H9 (cell line): Measurements from ENCODE around the gene RAB22A. TPM values are rescaled to one million over a fixed set of nuclear protein-coding genes. Genes with fewer than 3 reads are reported as not detected.

Experiments used
- DNase-seq: peaks from one replicate; pipeline ENCODE4 v3.0.0-alpha.2; 2017
- H2AFZ ChIP-seq: one replicate; pipeline ENCODE4 v1.6.1; 2013; ENCODE audit warnings: mild to moderate bottlenecking, low read length, control low read depth, moderate library complexity
- H2AK5ac ChIP-seq: 2 replicates; pipeline ENCODE4 v1.6.1; 2013; ENCODE audit warnings: low read length, control low read depth, mixed read lengths; ENCODE audit not compliant: insufficient read length
- H2BK120ac ChIP-seq: one replicate; pipeline ENCODE4 v1.6.1; 2013; ENCODE audit warnings: low read depth, mild to moderate bottlenecking, low read length, control low read depth, inconsistent platforms; ENCODE audit not compliant: poor library complexity, severe bottlenecking
- H2BK12ac ChIP-seq: 2 replicates; pipeline ENCODE4 v1.6.1; 2013; ENCODE audit warnings: low read length, control low read depth, mixed read lengths, low read depth; ENCODE audit not compliant: insufficient read length
- H2BK15ac ChIP-seq: 2 replicates; pipeline ENCODE4 v1.6.1; 2013; ENCODE audit warnings: low read depth, low read length, control low read depth
- H2BK20ac ChIP-seq: one replicate; pipeline ENCODE4 v1.6.1; 2013; ENCODE audit warnings: low read depth, mild to moderate bottlenecking, low read length, control low read depth, inconsistent platforms; ENCODE audit not compliant: poor library complexity, severe bottlenecking
- H2BK5ac ChIP-seq: 2 replicates; pipeline ENCODE4 v1.6.1; 2013; ENCODE audit warnings: low read length, control low read depth, mixed read lengths; ENCODE audit not compliant: insufficient read length
- H3K14ac ChIP-seq: 2 replicates; pipeline ENCODE4 v1.6.1; 2013; ENCODE audit warnings: low read length, control low read depth; ENCODE audit not compliant: insufficient read depth
- H3K18ac ChIP-seq: 2 replicates; pipeline ENCODE4 v1.6.1; 2013; ENCODE audit warnings: low read depth, mild to moderate bottlenecking, mixed read lengths, low read length, control low read depth; ENCODE audit not compliant: insufficient read length
- H3K23ac ChIP-seq: 2 replicates; pipeline ENCODE4 v1.6.1; 2013; ENCODE audit warnings: low read length, control low read depth, mixed read lengths, low read depth; ENCODE audit not compliant: insufficient read length
- H3K23me2 ChIP-seq: 2 replicates; pipeline ENCODE4 v1.6.1; 2013; ENCODE audit warnings: low read depth, mild to moderate bottlenecking, mixed read lengths, low read length, control low read depth; ENCODE audit not compliant: insufficient read length, poor library complexity, severe bottlenecking
- H3K27ac ChIP-seq: 2 replicates; pipeline ENCODE4 v1.5.1; 2013; ENCODE audit warnings: low read length, control low read depth, mixed read lengths, low read depth; ENCODE audit not compliant: insufficient read length
- H3K27me3 ChIP-seq: 2 replicates; pipeline ENCODE4 v1.6.1; 2013; ENCODE audit warnings: low read length, control low read depth, inconsistent platforms; ENCODE audit not compliant: insufficient read depth
- H3K4ac ChIP-seq: 2 replicates; pipeline ENCODE4 v1.6.1; 2013; ENCODE audit warnings: low read depth, mild to moderate bottlenecking, control low read depth, inconsistent platforms, low read length, moderate library complexity
- H3K4me1 ChIP-seq: 2 replicates; pipeline ENCODE4 v1.6.1; 2013; ENCODE audit warnings: low read length, control low read depth, inconsistent platforms; ENCODE audit not compliant: insufficient read depth
- H3K4me2 ChIP-seq: 2 replicates; pipeline ENCODE4 v1.6.1; 2013; ENCODE audit warnings: low read length, control low read depth, mixed read lengths; ENCODE audit not compliant: insufficient read length, insufficient read depth
- H3K56ac ChIP-seq: 2 replicates; pipeline ENCODE4 v1.6.1; 2013; ENCODE audit warnings: low read depth, mild to moderate bottlenecking, mixed read lengths, low read length, control low read depth; ENCODE audit not compliant: insufficient read length
- H3K79me1 ChIP-seq: 2 replicates; pipeline ENCODE4 v1.6.1; 2013; ENCODE audit warnings: low read depth, mild to moderate bottlenecking, moderate library complexity, low read length, control low read depth, inconsistent platforms; ENCODE audit not compliant: insufficient read depth, poor library complexity, severe bottlenecking
- H3K79me2 ChIP-seq: 2 replicates; pipeline ENCODE4 v1.6.1; 2013; ENCODE audit warnings: low read length, control low read depth, inconsistent platforms; ENCODE audit not compliant: insufficient read depth
- H3K9ac ChIP-seq: 2 replicates; pipeline ENCODE4 v1.6.1; 2013; ENCODE audit warnings: low read length, control low read depth, mixed read lengths; ENCODE audit not compliant: insufficient read length; ENCODE audit errors: extremely low read depth
- H3K9me3 ChIP-seq: one replicate; pipeline ENCODE4 v1.6.1; 2013; ENCODE audit warnings: low read depth, low read length, inconsistent platforms; ENCODE audit not compliant: control insufficient read depth
- H3T11ph ChIP-seq: one replicate; pipeline ENCODE4 v1.6.1; 2013; ENCODE audit warnings: mild to moderate bottlenecking, low read length, control low read depth, inconsistent platforms
- H4K20me1 ChIP-seq: one replicate; pipeline ENCODE4 v1.6.1; 2013; ENCODE audit not compliant: control insufficient read depth, insufficient read length, insufficient read depth
- H4K5ac ChIP-seq: 2 replicates; pipeline ENCODE4 v1.6.1; 2013; ENCODE audit warnings: low read depth, mild to moderate bottlenecking, mixed read lengths, low read length, control low read depth; ENCODE audit not compliant: insufficient read length
- H4K8ac ChIP-seq: replicated peaks from 2 replicates; pipeline ENCODE4 v1.6.1; 2013; ENCODE audit warnings: low read length, control low read depth, mixed read lengths, low read depth; ENCODE audit not compliant: insufficient read length
- H4K91ac ChIP-seq: 2 replicates; pipeline ENCODE4 v1.6.1; 2013; ENCODE audit warnings: low read depth, mild to moderate bottlenecking, moderate library complexity, mixed read lengths, low read length, control low read depth; ENCODE audit not compliant: insufficient read length
- H3K27ac Mint-ChIP-seq, 3 experiments: 2 replicates in 2 of 3; 3 replicates in 1 of 3; pipeline ENCODE4 v1.8.0; 2020 to 2021; ENCODE audit warnings: mixed read lengths in 3 of 3, mild to moderate bottlenecking in 1 of 3, moderate library complexity in 1 of 3
- H3K27me3 Mint-ChIP-seq: 2 replicates; pipeline ENCODE4 v1.8.0; 2021; ENCODE audit warnings: low read depth, mild to moderate bottlenecking, moderate library complexity, mixed read lengths
- H3K36me3 Mint-ChIP-seq, 3 experiments: 2 replicates in 2 of 3; 3 replicates in 1 of 3; pipeline ENCODE4 v1.8.0; 2020 to 2021; ENCODE audit warnings: low read depth in 3 of 3, mixed read lengths in 3 of 3; ENCODE audit not compliant: insufficient read depth in 1 of 3
- H3K4me1 Mint-ChIP-seq, 2 experiments: 2 replicates each; pipeline ENCODE4 v1.8.0; 2020; ENCODE audit warnings: mixed read lengths in 2 of 2
- H3K4me3 Mint-ChIP-seq, 2 experiments: 2 replicates in 1 of 2; 3 replicates in 1 of 2; pipeline ENCODE4 v1.8.0; 2020 to 2021; ENCODE audit warnings: mild to moderate bottlenecking in 2 of 2, mixed read lengths in 2 of 2, moderate library complexity in 1 of 2
- H3K9me3 Mint-ChIP-seq, 2 experiments: 2 replicates in 1 of 2; 3 replicates in 1 of 2; pipeline ENCODE4 v1.8.0; 2020; ENCODE audit warnings: mild to moderate bottlenecking in 2 of 2, mixed read lengths in 2 of 2, moderate library complexity in 1 of 2
- CTCF ChIP-seq: fragments of 200-600 bp; sonication (generic); conservative IDR thresholded peaks from 3 replicates; pipeline ENCODE4 v1.8.0; 2021; ENCODE audit warnings: antibody characterized with exemption, mild to moderate bottlenecking
- WGBS: extraction: QIAGEN DNeasy Blood & Tissue Kit; methylation state at CpG from one replicate; pipeline ENCODE4 v1.1.7; 2013; ENCODE audit warnings: missing lambda C conversion rate, low lambda C conversion rate, mixed read lengths; ENCODE audit not compliant: insufficient read length; ENCODE audit errors: extremely low coverage; 5-methylcytosine and 5-hydroxymethylcytosine counted together
- total RNA-seq: library from RNA; stranded (reverse); gene quantifications from 2 replicates; pipeline ENCODE4 v1.2.1, GENCODE V29; 2021

RAB22A gene
- total RNA-seq, 1 experiment from 2014 or later, result 6.3 TPM

- Histone ChIP-seq H3K79me1 (no peaks in the 10 kb centered on the region), H3K14ac (no peak overlapping the region), H3K9ac (no peak overlapping the region), H2BK120ac (no peak overlapping the region), H3K4ac (no peak overlapping the region), H3T11ph (no peak overlapping the region), H4K5ac (no peak overlapping the region), H3K27me3 (no peaks in the 10 kb centered on the region), H3K23ac (no peak overlapping the region), H3K56ac (no peak overlapping the region), H2BK20ac (no peak overlapping the region), H3K18ac (no peak overlapping the region), H3K4me1 (no peaks in the 10 kb centered on the region), H2BK12ac (no peak overlapping the region), H4K91ac (no peak overlapping the region), H3K23me2 (no peaks in the 10 kb centered on the region), H4K20me1 (no peaks in the 10 kb centered on the region), H2AFZ (no peak overlapping the region), H2AK5ac (no peak overlapping the region), H3K4me2 (no peak overlapping the region), H3K27ac (no peak overlapping the region), H4K8ac (no peak overlapping the region), H2BK15ac (no peak overlapping the region), H3K9me3 (no peaks in the 10 kb centered on the region), H3K79me2 (peaks cover 36% of the 10 kb centered on the region; the same call in 1 of the 2 replicates), H2BK5ac (no peak overlapping the region)
- Mint-ChIP-seq H3K36me3 (peaks cover 0 to 3% (median 1%) of the 10 kb centered on the region in 3 experiments; a peak in 3 of 7 replicates), H3K9me3 (no peaks in the 10 kb centered on the region), H3K27ac (no peak overlapping the region), H3K4me3 (no peak overlapping the region), H3K27me3 (no peaks in the 10 kb centered on the region), H3K4me1 (peaks cover 25 to 31% of the 10 kb centered on the region in 2 experiments)
- no peak for DNase-seq
- no peak for TF ChIP-seq CTCF
- no CpG with 5 or more reads among the region's 1 CpG for WGBS
Measured at GRCh38 chr20:58401162-58401561, 91.6 kb downstream of the RAB22A start.
